Gastroesophageal sphincter (tissue), 3 donors: ENCODE results near the gene NNAT.

Source experiments
- EP300 ChIP-seq: sonication (generic); formaldehyde crosslinking; IDR thresholded peaks from one replicate; pipeline ENCODE4 v1.6.1; 2017; ENCODE audit warnings: antibody characterized with exemption, mild to moderate bottlenecking
- POLR2A ChIP-seq, 2 donors: fragments of 450-650 bp; IDR thresholded peaks; one replicate each; pipeline ENCODE4 v1.6.1; 2017; ENCODE audit warnings: antibody characterized with exemption in 2 of 2, mild to moderate bottlenecking in 2 of 2, moderate library complexity in 1 of 2
- POLR2AphosphoS5 ChIP-seq: sonication (generic); formaldehyde crosslinking; IDR thresholded peaks from one replicate; pipeline ENCODE4 v1.6.1; 2017; ENCODE audit warnings: antibody characterized with exemption
- TF ChIP-seq, protein P1 (sequence below), 4 experiments: fragments of 200-600 bp in 2 of 4; fragments of 450-650 bp in 2 of 4; sonication (generic) in 1 of 4; IDR thresholded peaks; one replicate each; pipeline ENCODE4 v1.5.1; 2017 to 2019; ENCODE audit warnings: antibody characterized with exemption in 4 of 4, mild to moderate bottlenecking in 2 of 4, moderate library complexity in 2 of 4

DNA sequence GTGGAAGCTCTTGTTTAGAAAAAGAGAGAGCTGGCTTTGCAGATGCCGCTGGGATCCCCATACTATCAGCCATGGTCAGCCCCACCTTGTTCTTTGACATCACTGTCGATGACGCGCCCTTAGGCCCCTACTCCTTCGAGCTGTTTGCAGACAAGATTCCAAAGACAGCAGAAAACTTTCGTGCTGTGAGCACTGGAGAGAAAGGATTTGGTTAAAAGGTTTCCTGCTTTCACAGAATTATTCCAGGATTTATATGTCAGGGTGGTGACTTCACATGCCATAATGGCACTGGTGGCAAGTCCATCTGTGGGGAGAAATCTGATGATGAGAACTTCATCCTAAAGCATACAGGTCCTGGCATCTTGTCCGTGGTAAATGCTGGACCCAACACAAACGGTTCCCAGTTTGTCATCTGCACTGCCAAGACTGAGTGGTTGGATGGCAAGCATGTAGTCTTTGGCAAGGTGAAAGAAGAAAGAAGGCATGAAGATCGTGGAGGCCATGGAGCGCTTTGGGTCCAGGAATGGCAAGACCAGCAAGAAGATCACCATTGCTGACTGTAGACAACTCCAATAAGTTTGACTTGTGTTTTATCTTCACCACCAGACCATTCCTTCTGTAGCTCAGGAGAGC lies 9.0 kb downstream of the NNAT start:
- TF ChIP-seq POLR2A (IDR thresholded peaks at IDR 0.05) = no peak
- TF ChIP-seq, protein P1, sequence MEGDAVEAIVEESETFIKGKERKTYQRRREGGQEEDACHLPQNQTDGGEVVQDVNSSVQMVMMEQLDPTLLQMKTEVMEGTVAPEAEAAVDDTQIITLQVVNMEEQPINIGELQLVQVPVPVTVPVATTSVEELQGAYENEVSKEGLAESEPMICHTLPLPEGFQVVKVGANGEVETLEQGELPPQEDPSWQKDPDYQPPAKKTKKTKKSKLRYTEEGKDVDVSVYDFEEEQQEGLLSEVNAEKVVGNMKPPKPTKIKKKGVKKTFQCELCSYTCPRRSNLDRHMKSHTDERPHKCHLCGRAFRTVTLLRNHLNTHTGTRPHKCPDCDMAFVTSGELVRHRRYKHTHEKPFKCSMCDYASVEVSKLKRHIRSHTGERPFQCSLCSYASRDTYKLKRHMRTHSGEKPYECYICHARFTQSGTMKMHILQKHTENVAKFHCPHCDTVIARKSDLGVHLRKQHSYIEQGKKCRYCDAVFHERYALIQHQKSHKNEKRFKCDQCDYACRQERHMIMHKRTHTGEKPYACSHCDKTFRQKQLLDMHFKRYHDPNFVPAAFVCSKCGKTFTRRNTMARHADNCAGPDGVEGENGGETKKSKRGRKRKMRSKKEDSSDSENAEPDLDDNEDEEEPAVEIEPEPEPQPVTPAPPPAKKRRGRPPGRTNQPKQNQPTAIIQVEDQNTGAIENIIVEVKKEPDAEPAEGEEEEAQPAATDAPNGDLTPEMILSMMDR (IDR thresholded peaks at IDR 0.05) = no peak
- TF ChIP-seq POLR2AphosphoS5 = no peak
- no peak for TF ChIP-seq EP300
